ENCODE results near the gene PDZD2.

The PDZD2 gene

GRCh38 chr5:32138839-32139493, 500.0 kb downstream of the PDZD2 start:
- no peak for DNase-seq (ENCODE audit: low read depth, low spot score)
- H3K27ac ChIP-seq: no peak overlapping the region

- DNase-seq (ENCODE audit: low read depth, low spot score): no peak
- no peak overlapping the region for H3K27ac ChIP-seq
These were observed 504.9 kb downstream of the PDZD2 start for GRCh38 chr5:32143617-32144377.

- no peak overlapping the region for H3K27ac ChIP-seq
- DNase-seq (ENCODE audit: low read depth, low spot score): no peak
These were observed 505.7 kb downstream of the PDZD2 start for GRCh38 chr5:32144378-32145207.

GRCh38 chr5:32145378-32145777, 506.4 kb downstream of the PDZD2 start:
- DNase-seq (ENCODE audit: low read depth, low spot score): no peak
- H3K27ac ChIP-seq: no peak overlapping the region

GRCh38 chr5:32147236-32147635, 508.3 kb downstream of the PDZD2 start:
- no peak overlapping the region for H3K27ac ChIP-seq
- no peak for DNase-seq (ENCODE audit: low read depth, low spot score)

- DNase-seq (ENCODE audit: low read depth, low spot score): no peak
These were observed 509.0 kb downstream of the PDZD2 start for GRCh38 chr5:32147959-32148358.

GRCh38 chr5:32150366-32150765, 511.4 kb downstream of the PDZD2 start:
- DNase-seq (ENCODE audit: low read depth, low spot score): no peak
- H3K27ac ChIP-seq: no peak overlapping the region

More at GRCh38 chr5:32147959-32148358, 509.0 kb downstream of the PDZD2 start:
- no peak overlapping the region for H3K27ac ChIP-seq

- no peak for DNase-seq (ENCODE audit: low read depth, low spot score)
These were observed 512.3 kb downstream of the PDZD2 start for GRCh38 chr5:32151198-32151597.

GRCh38 chr5:32153723-32154122, 514.8 kb downstream of the PDZD2 start:
- H3K27ac ChIP-seq: no peak overlapping the region
- no peak for DNase-seq (ENCODE audit: low read depth, low spot score)

More at GRCh38 chr5:32151198-32151597, 512.3 kb downstream of the PDZD2 start:
- H3K27ac ChIP-seq: no peak overlapping the region

GRCh38 chr5:32155211-32155610, 516.3 kb downstream of the PDZD2 start:
- H3K27ac ChIP-seq: no peak overlapping the region
- DNase-seq (ENCODE audit: low read depth, low spot score): no peak

GRCh38 chr5:32156635-32157034, 517.7 kb downstream of the PDZD2 start:
- DNase-seq (ENCODE audit: low read depth, low spot score): no peak

GRCh38 chr5:32157078-32157477, 518.1 kb downstream of the PDZD2 start:
- DNase-seq (ENCODE audit: low read depth, low spot score): no peak
- H3K27ac ChIP-seq: no peak overlapping the region

More at GRCh38 chr5:32156635-32157034, 517.7 kb downstream of the PDZD2 start:
- no peak overlapping the region for H3K27ac ChIP-seq

GRCh38 chr5:32158679-32158975, 519.7 kb downstream of the PDZD2 start:
- no peak overlapping the region for H3K27ac ChIP-seq
- DNase-seq (ENCODE audit: low read depth, low spot score): no peak

GRCh38 chr5:32159328-32160072, 520.6 kb downstream of the PDZD2 start:
- no peak for DNase-seq (ENCODE audit: low read depth, low spot score)
- no peak overlapping the region for H3K27ac ChIP-seq

GRCh38 chr5:32160228-32160627, 521.3 kb downstream of the PDZD2 start:
- DNase-seq (ENCODE audit: low read depth, low spot score): no peak
- no peak overlapping the region for H3K27ac ChIP-seq
